Measurements from ENCODE around the gene ARRB1. TPM values are rescaled to one million over a fixed set of nuclear protein-coding genes. Genes with fewer than 3 reads are reported as not detected.

ARRB1 gene
- total RNA-seq, 4 donors from 2014 or later, result 26.3 to 104 (median 29.3) TPM

DNA sequence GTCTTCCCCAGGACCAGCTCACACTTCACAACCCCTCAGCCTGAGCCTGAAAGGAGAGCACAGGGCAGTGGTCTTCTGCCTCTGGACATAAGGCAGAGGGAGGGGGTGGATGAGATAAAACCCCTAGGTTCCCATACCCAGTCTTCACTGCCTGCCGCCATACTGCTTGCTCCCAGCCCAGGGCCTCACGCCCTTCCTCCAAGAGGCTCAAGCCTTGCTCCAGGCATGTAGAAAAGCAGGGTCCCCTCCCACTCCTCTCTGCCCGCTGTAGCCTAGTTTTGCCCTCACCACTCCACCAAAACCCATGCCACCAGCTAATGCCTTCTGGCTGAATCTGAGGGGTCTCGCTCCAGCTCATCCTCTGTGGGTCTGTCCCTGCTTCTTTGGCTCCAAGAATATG is 5.2 kb downstream of the ARRB1 start:
- intact Hi-C loops (cut with DNase I; ENCODE audit: low total_unique reads), result no loop called here
- DNase-seq (ENCODE audit: low spot score in 2 of 2), result no peak
- no peak overlapping the region for H3K4me3 ChIP-seq (ENCODE audit: low read depth, poor library complexity, severe bottlenecking)
- no peak for TF ChIP-seq POLR2A (IDR thresholded peaks at IDR 0.05)
- TF ChIP-seq, protein P1, sequence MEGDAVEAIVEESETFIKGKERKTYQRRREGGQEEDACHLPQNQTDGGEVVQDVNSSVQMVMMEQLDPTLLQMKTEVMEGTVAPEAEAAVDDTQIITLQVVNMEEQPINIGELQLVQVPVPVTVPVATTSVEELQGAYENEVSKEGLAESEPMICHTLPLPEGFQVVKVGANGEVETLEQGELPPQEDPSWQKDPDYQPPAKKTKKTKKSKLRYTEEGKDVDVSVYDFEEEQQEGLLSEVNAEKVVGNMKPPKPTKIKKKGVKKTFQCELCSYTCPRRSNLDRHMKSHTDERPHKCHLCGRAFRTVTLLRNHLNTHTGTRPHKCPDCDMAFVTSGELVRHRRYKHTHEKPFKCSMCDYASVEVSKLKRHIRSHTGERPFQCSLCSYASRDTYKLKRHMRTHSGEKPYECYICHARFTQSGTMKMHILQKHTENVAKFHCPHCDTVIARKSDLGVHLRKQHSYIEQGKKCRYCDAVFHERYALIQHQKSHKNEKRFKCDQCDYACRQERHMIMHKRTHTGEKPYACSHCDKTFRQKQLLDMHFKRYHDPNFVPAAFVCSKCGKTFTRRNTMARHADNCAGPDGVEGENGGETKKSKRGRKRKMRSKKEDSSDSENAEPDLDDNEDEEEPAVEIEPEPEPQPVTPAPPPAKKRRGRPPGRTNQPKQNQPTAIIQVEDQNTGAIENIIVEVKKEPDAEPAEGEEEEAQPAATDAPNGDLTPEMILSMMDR (IDR thresholded peaks at IDR 0.05), result no peak
- 91 to 94% methylated on average over 4 of the region's 4 CpGs for WGBS, 2 donors

- H3K4me3 ChIP-seq (ENCODE audit: low read depth, poor library complexity, severe bottlenecking), result no peak overlapping the region
- intact Hi-C loops (cut with DNase I; ENCODE audit: low total_unique reads), result no loop called here
- DNase-seq (ENCODE audit: low spot score in 2 of 2), result no peak
- no peak for TF ChIP-seq POLR2A (IDR thresholded peaks at IDR 0.05)
- TF ChIP-seq, protein P1 (IDR thresholded peaks at IDR 0.05), result no peak
- WGBS, 2 donors, result 74 to 76% methylated on average over 7 to 8 of the region's 8 CpGs
Observed at GRCh38 chr11:75345455-75346160, 5.9 kb downstream of the ARRB1 start.

GRCh38 chr11:75344761-75345454 is 6.6 kb downstream of the ARRB1 start:
- intact Hi-C loops (cut with DNase I; ENCODE audit: low total_unique reads), result no loop called here
- DNase-seq (ENCODE audit: low spot score in 2 of 2), result no peak
- no peak overlapping the region for H3K4me3 ChIP-seq (ENCODE audit: low read depth, poor library complexity, severe bottlenecking)
- TF ChIP-seq, protein P1 (IDR thresholded peaks at IDR 0.05), result no peak
- TF ChIP-seq POLR2A (IDR thresholded peaks at IDR 0.05), result no peak
- WGBS, 2 donors, result 66 to 72% methylated on average over 11 of the region's 11 CpGs

DNA sequence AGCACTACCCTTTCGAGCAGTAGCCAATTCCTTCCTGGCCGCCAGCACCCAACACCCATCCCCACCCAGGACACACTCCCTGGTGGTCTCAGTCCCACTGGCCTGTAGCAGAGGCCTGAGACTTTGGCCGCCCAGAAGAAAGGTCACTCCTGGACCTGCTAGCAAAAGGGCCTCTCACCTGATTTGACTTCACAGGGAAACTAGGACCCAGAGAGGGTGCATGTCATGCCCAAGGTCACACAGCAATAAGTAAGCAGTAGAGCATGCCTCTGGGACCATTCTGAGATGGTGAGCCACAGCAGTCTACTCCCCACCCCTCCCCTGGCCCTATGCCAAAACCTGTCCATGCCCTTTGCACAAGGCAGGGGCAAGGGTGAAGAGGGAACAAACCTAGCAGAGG is 7.3 kb downstream of the ARRB1 start:
- WGBS, 2 donors, result 84 to 94% methylated on average over 3 of the region's 3 CpGs
- no peak for DNase-seq (ENCODE audit: low spot score in 2 of 2)
- no peak for TF ChIP-seq POLR2A (IDR thresholded peaks at IDR 0.05)
- TF ChIP-seq, protein P1 (IDR thresholded peaks at IDR 0.05), result no peak
- H3K4me3 ChIP-seq (ENCODE audit: low read depth, poor library complexity, severe bottlenecking), result no peak overlapping the region
- intact Hi-C loops (cut with DNase I; ENCODE audit: low total_unique reads), result no loop called here

- H3K4me3 ChIP-seq (ENCODE audit: low read depth, poor library complexity, severe bottlenecking), result no peak overlapping the region
- intact Hi-C loops (cut with DNase I; ENCODE audit: low total_unique reads), result no loop called here
- TF ChIP-seq POLR2A (IDR thresholded peaks at IDR 0.05), result no peak
- TF ChIP-seq, protein P1 (IDR thresholded peaks at IDR 0.05), result no peak
- DNase-seq (ENCODE audit: low spot score in 2 of 2), result no peak
- WGBS, 2 donors, result 65 to 68% methylated on average over 12 of the region's 12 CpGs
Observed at GRCh38 chr11:75342966-75343870, 8.2 kb downstream of the ARRB1 start.
